ENCODE data around the gene HIP1.

DNA sequence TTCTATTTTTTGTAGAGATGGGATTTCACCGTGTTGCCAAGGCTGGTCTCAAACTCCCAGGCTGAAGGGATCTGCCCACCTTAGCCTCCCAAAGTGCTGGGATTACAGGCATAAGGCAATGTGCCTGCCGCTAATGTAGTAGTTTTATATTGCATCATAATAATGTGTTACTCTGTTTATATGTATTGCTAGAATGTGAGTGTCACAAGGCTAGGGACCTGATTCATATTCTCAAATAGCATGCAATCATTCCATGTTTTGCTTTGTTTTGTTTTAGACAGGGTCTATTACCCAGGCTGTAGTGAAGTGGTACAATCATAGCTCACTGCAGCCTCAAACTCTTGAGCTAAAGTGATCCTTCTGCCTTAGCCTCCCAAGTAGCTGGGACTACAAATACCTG is 19.8 kb upstream of the HIP1 start:
- TF ChIP-seq, protein P1, sequence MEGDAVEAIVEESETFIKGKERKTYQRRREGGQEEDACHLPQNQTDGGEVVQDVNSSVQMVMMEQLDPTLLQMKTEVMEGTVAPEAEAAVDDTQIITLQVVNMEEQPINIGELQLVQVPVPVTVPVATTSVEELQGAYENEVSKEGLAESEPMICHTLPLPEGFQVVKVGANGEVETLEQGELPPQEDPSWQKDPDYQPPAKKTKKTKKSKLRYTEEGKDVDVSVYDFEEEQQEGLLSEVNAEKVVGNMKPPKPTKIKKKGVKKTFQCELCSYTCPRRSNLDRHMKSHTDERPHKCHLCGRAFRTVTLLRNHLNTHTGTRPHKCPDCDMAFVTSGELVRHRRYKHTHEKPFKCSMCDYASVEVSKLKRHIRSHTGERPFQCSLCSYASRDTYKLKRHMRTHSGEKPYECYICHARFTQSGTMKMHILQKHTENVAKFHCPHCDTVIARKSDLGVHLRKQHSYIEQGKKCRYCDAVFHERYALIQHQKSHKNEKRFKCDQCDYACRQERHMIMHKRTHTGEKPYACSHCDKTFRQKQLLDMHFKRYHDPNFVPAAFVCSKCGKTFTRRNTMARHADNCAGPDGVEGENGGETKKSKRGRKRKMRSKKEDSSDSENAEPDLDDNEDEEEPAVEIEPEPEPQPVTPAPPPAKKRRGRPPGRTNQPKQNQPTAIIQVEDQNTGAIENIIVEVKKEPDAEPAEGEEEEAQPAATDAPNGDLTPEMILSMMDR (IDR thresholded peaks at IDR 0.05), result no peak
- no peak for TF ChIP-seq POLR2AphosphoS5 (IDR thresholded peaks at IDR 0.05)

Data from prostate gland (tissue), 2 donors.